WTC11 (cell line): ENCODE data around the gene HOXB5.

Experiments
- ATF1 ChIP-seq: sonication (generic); formaldehyde crosslinking; IDR thresholded peaks from 2 replicates; pipeline ENCODE4 v1.8.1; 2023; ENCODE audit warnings: mild to moderate bottlenecking, moderate library complexity, missing genetic modification reagents
- ATF2 ChIP-seq: sonication (generic); formaldehyde crosslinking; IDR thresholded peaks from 2 replicates; pipeline ENCODE4 v1.8.1; 2022; ENCODE audit warnings: low read depth, missing genetic modification reagents, borderline replicate concordance
- CREM ChIP-seq: sonication (generic); formaldehyde crosslinking; IDR thresholded peaks from 2 replicates; pipeline ENCODE4 v1.8.1; 2022; ENCODE audit warnings: mild to moderate bottlenecking, missing genetic modification reagents, moderate library complexity
- CTCF ChIP-seq: fragments of 200-600 bp; IDR thresholded peaks from 2 replicates; pipeline ENCODE4 v1.8.0; 2022; ENCODE audit warnings: antibody characterized with exemption
- E2F4 ChIP-seq: sonication (generic); formaldehyde crosslinking; IDR thresholded peaks from 2 replicates; pipeline ENCODE4 v1.8.1; 2022; ENCODE audit warnings: low read depth, mild to moderate bottlenecking, moderate library complexity, missing genetic modification reagents, borderline replicate concordance
- GABPB1 ChIP-seq: sonication (generic); formaldehyde crosslinking; IDR thresholded peaks from 2 replicates; pipeline ENCODE4 v1.8.1; 2023; ENCODE audit warnings: mild to moderate bottlenecking, missing genetic modification reagents
- IRF1 ChIP-seq: sonication (generic); formaldehyde crosslinking; IDR thresholded peaks from 2 replicates; pipeline ENCODE4 v1.8.0; 2023; ENCODE audit warnings: missing genetic modification reagents
- NR1H2 ChIP-seq: sonication (generic); formaldehyde crosslinking; IDR thresholded peaks from 2 replicates; pipeline ENCODE4 v1.9.0; 2021; ENCODE audit warnings: mild to moderate bottlenecking, moderate library complexity, missing genetic modification reagents
- SP1 ChIP-seq: sonication (generic); formaldehyde crosslinking; conservative IDR thresholded peaks from 2 replicates; pipeline ENCODE4 v1.8.1; 2022; ENCODE audit warnings: missing genetic modification reagents
- TEAD4 ChIP-seq: sonication (generic); formaldehyde crosslinking; IDR thresholded peaks from 2 replicates; pipeline ENCODE4 v1.8.0; 2022; ENCODE audit warnings: mild to moderate bottlenecking, missing genetic modification reagents
- USF1 ChIP-seq: sonication (generic); formaldehyde crosslinking; IDR thresholded peaks from 2 replicates; pipeline ENCODE4 v1.8.0; 2022; ENCODE audit warnings: mild to moderate bottlenecking, missing genetic modification reagents
- ZBTB43 ChIP-seq: sonication (generic); formaldehyde crosslinking; IDR thresholded peaks from 2 replicates; pipeline ENCODE4 v1.8.1; 2023; ENCODE audit warnings: mild to moderate bottlenecking, missing genetic modification reagents
- ZNF121 ChIP-seq: sonication (generic); formaldehyde crosslinking; IDR thresholded peaks from 2 replicates; pipeline ENCODE4 v1.8.0; 2023; ENCODE audit warnings: missing genetic modification reagents

- TF ChIP-seq CTCF (no peak), USF1 (CRISPR knock-in tag) (no peak), IRF1 (no peak), NR1H2 (CRISPR knock-in tag) (no peak), ZNF121 (no peak), ATF2 (CRISPR knock-in tag) (no peak), CREM (no peak), SP1 (CRISPR knock-in tag) (no peak), ZBTB43 (CRISPR knock-in tag) (no peak), TEAD4 (no peak), ATF1 (CRISPR knock-in tag) (no peak), GABPB1 (CRISPR knock-in tag) (no peak), E2F4 (CRISPR knock-in tag) (no peak)
Observed at GRCh38 chr17:48595278-48595999, 1.9 kb upstream of the HOXB5 start.
